ENCODE results near the gene SLC47A1. TPM values are rescaled to one million over a fixed set of nuclear protein-coding genes. Genes with fewer than 3 reads are reported as not detected.

The SLC47A1 gene
- polyA plus RNA-seq, 2 of the 4 experiments (the other 2 are of a cell fraction), result 21.1 to 24.6 TPM

DNA sequence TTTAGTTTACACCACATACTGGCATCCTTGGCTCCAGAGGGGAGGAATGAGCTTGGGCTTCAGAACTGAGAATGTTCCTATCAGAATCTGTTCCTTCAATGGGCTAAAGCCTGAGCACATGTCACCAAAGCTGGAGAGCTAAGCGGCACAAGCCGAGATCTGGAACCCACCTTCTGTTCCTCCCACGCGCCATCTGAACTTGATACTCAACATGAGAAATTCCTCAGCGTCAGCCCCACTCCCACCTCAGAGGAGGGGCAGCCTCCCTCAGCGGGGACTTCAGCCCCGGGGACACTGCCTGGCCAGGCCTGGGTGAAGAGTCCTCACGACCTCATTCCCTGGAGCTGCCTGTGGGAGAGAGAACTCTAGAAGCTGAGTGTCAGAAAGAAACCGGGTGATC, 22.8 kb upstream of the SLC47A1 start:
- CTCF ChIA-PET, result interaction anchor here (0.8 to 5.8 kb wide), 8 partner anchors 138 to 264 kb away, joined by 3 to 275 read pairs (median 10); partner anchors contain the start of genes ALDH3A2 and B9D1
- DNase-seq (ENCODE audit: low read depth in 1 of 2, low spot score in 1 of 2) (no peak), FAIRE-seq (no peak), ATAC-seq (no peak)
- Histone ChIP-seq H3K9me3 (no peaks in the 10 kb centered on the region), H3K27ac (peak overlapping the region in 1 of 2 experiments; percentile 22; a peak in 1 of 6 replicates), H3K4me2 (no peak overlapping the region), H3K4me1 (peaks cover 7% of the 10 kb centered on the region; the same call in 1 of the 3 replicates), H3K4me3 (no peak overlapping the region)
- TF ChIP-seq TP53 (CRISPR knock-in tag; IDR thresholded peaks at IDR 0.05) (no peak), MYC (IDR thresholded peaks at IDR 0.05; ENCODE audit: borderline replicate concordance, low read length) (no peak), ATOH8 (CRISPR knock-in tag; IDR thresholded peaks at IDR 0.05; ENCODE audit: low read depth) (no peak), CEBPB (IDR thresholded peaks at IDR 0.05) (no peak), SREBF2 (IDR thresholded peaks at IDR 0.05) (no peak), NR3C1 (IDR thresholded peaks at IDR 0.05) (no peak), MAZ (IDR thresholded peaks at IDR 0.05; ENCODE audit: borderline replicate concordance, low read depth, low read length) (no peak), JUNB (IDR thresholded peaks at IDR 0.05) (no peak)
- POLR2A ChIA-PET, result interaction anchor here (1.0 kb wide), 1 partner anchor 138 kb away, joined by 3 read pairs; the partner anchor contains the start of gene ALDH3A2
- WGBS (ENCODE audit: missing lambda C conversion rate), result 87% methylated on average over 9 of the region's 9 CpGs

DNA sequence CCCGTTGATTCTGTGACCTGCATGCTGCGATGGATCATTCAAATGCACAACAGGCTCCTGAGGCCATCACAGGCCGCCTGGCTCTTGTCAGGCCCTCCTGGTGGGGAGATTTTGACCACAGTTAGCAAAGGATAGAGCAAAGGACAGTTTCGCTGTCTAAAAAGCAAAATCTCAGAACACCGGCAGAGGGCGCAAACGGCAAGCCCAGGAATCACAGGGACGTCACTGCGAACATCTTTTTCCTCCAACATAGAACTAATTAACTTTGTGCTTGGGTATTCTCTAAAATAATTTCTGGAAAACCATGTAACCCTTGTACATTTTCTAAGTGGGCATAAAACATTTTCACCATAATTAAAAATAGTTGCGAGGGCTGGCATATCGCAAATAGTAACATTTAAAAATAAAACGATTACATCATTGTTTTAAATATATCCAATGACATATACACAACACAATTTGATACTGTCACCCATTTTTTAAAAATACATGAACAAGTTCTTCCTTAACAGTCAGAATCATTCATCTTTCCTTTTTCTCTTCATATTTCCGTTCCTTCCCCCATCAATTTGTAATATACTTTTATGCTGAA, 19.7 kb upstream of the SLC47A1 start:
- 2% methylated on average over 13 of the region's 13 CpGs for WGBS (ENCODE audit: missing lambda C conversion rate)
- Histone ChIP-seq H3K4me2 (peak overlapping the region; percentile 59), H3K4me3 (no peak overlapping the region), H3K9me3 (no peaks in the 10 kb centered on the region), H3K27ac (peak overlapping the region; percentile 19 to 33; a peak in 2 of 6 replicates), H3K4me1 (peaks cover 4% of the 10 kb centered on the region; the same call in 1 of the 3 replicates)
- DNase-seq (ENCODE audit: low read depth in 1 of 2, low spot score in 1 of 2) (peak; percentile 72 to 82), FAIRE-seq (peak; percentile 72), ATAC-seq (peak; percentile 91 to 92)
- ChIA-PET CTCF (interaction anchor here (0.7 to 5.8 kb wide), 51 partner anchors 9 to 292 kb away, joined by 3 to 275 read pairs (median 5); partner anchors contain the start of genes ALDH3A2, B9D1 and MFAP4), POLR2A (no interaction called here)
- TF ChIP-seq MAX (IDR thresholded peaks at IDR 0.05) (no peak), RCOR1 (IDR thresholded peaks at IDR 0.05; ENCODE audit: low read depth, low read length) (no peak), NR3C1 (IDR thresholded peaks at IDR 0.05) (no peak), ESRRA (IDR thresholded peaks at IDR 0.05; ENCODE audit: borderline replicate concordance, low read length) (no peak), HOXB5 (CRISPR knock-in tag; IDR thresholded peaks at IDR 0.05) (no peak), SMC3 (IDR thresholded peaks at IDR 0.05) (peak; percentile 99), NFE2L2 (conservative IDR thresholded peaks at IDR 0.05; ENCODE audit: low read length) (no peak), KDM5A (IDR thresholded peaks at IDR 0.05) (no peak), HDAC2 (IDR thresholded peaks at IDR 0.05) (no peak), HOXA7 (CRISPR knock-in tag; IDR thresholded peaks at IDR 0.05) (no peak), PBX3 (IDR thresholded peaks at IDR 0.05) (no peak), CBX2 (IDR thresholded peaks at IDR 0.05; ENCODE audit: borderline replicate concordance, low read depth) (no peak), POLR2A (IDR thresholded peaks at IDR 0.05; ENCODE audit: low read length) (no peak), FOSL2 (IDR thresholded peaks at IDR 0.05) (no peak), FOSL2 (CRISPR knock-in tag; IDR thresholded peaks at IDR 0.05) (no peak; the same call in 1 of the 2 replicates), REST (IDR thresholded peaks at IDR 0.05) (no peak), CTCF (IDR thresholded peaks at IDR 0.05) (peak; percentile 99), FOXS1 (CRISPR knock-in tag; IDR thresholded peaks at IDR 0.05) (no peak), JUNB (IDR thresholded peaks at IDR 0.05) (no peak), MAFK (IDR thresholded peaks at IDR 0.05; ENCODE audit: partially characterized antibody) (no peak)
- TF ChIP-seq, protein P1, sequence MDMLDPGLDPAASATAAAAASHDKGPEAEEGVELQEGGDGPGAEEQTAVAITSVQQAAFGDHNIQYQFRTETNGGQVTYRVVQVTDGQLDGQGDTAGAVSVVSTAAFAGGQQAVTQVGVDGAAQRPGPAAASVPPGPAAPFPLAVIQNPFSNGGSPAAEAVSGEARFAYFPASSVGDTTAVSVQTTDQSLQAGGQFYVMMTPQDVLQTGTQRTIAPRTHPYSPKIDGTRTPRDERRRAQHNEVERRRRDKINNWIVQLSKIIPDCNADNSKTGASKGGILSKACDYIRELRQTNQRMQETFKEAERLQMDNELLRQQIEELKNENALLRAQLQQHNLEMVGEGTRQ (IDR thresholded peaks at IDR 0.05), result no peak
- TF ChIP-seq, protein P2, sequence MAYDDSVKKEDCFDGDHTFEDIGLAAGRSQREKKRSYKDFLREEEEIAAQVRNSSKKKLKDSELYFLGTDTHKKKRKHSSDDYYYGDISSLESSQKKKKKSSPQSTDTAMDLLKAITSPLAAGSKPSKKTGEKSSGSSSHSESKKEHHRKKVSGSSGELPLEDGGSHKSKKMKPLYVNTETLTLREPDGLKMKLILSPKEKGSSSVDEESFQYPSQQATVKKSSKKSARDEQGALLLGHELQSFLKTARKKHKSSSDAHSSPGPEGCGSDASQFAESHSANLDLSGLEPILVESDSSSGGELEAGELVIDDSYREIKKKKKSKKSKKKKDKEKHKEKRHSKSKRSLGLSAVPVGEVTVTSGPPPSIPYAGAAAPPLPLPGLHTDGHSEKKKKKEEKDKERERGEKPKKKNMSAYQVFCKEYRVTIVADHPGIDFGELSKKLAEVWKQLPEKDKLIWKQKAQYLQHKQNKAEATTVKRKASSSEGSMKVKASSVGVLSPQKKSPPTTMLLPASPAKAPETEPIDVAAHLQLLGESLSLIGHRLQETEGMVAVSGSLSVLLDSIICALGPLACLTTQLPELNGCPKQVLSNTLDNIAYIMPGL (CRISPR knock-in tag; IDR thresholded peaks at IDR 0.05; ENCODE audit: borderline replicate concordance), result no peak

Measured in A549 (cell line).